KMS-11 (cell line): ENCODE measurements around the gene BAX.
A peak's percentile ranks its signal among the peaks of the same experiment; 100 is the strongest.

Experiments
- H2AFZ ChIP-seq: fragments of 200-600 bp; sonication (generic); 2 replicates; pipeline ENCODE4 v1.6.1; 2016; ENCODE audit warnings: antibody characterized with exemption, mixed run types, low read depth
- H3K27ac ChIP-seq: fragments of 200-600 bp; sonication (generic); 2 replicates; pipeline ENCODE4 v1.6.1; 2016; ENCODE audit warnings: mild to moderate bottlenecking, mixed run types
- H3K27me3 ChIP-seq: fragments of 200-600 bp; sonication (generic); 2 replicates; pipeline ENCODE4 v1.6.1; 2017; ENCODE audit warnings: mild to moderate bottlenecking, low read depth, mixed run types, moderate library complexity; ENCODE audit not compliant: insufficient read depth
- H3K36me3 ChIP-seq: fragments of 200-600 bp; sonication (generic); 2 replicates; pipeline ENCODE4 v1.6.1; 2017; ENCODE audit warnings: mild to moderate bottlenecking, mixed run types; ENCODE audit not compliant: insufficient read depth
- H3K4me1 ChIP-seq: fragments of 200-600 bp; sonication (generic); 2 replicates; pipeline ENCODE4 v1.6.1; 2016; ENCODE audit warnings: mild to moderate bottlenecking, low read depth, mixed run types; ENCODE audit not compliant: poor library complexity, severe bottlenecking
- H3K4me2 ChIP-seq: fragments of 200-600 bp; sonication (generic); 2 replicates; pipeline ENCODE4 v1.7.0; 2016; ENCODE audit warnings: mild to moderate bottlenecking, mixed run types
- H3K4me3 ChIP-seq: fragments of 200-600 bp; sonication (generic); IDR thresholded peaks from 2 replicates; pipeline ENCODE4 v1.6.1; 2017; ENCODE audit warnings: low read depth, low read length, mixed read lengths; ENCODE audit not compliant: insufficient read depth
- H3K79me2 ChIP-seq: fragments of 200-600 bp; sonication (generic); 2 replicates; pipeline ENCODE4 v1.6.1; 2016; ENCODE audit warnings: low read depth, mixed run types; ENCODE audit not compliant: insufficient read depth
- H3K9ac ChIP-seq: fragments of 200-600 bp; sonication (generic); 2 replicates; pipeline ENCODE4 v1.6.1; 2016; ENCODE audit warnings: mild to moderate bottlenecking, mixed run types
- H4K20me1 ChIP-seq: fragments of 200-600 bp; sonication (generic); 2 replicates; pipeline ENCODE4 v1.6.1; 2016; ENCODE audit warnings: mild to moderate bottlenecking, mixed run types; ENCODE audit not compliant: insufficient read depth
- CTCF ChIP-seq: fragments of 200-600 bp; sonication (generic); conservative IDR thresholded peaks from 2 replicates; pipeline ENCODE4 v1.6.1; 2017; ENCODE audit warnings: low read depth, mild to moderate bottlenecking, antibody characterized with exemption, low read length, moderate library complexity, mixed read lengths

Gene BAX

GRCh38 chr19:48950830-48951519 is 3.7 kb upstream of the BAX start:
- H3K36me3 ChIP-seq, result no peaks in the 10 kb centered on the region
- no peak overlapping the region for H3K4me3 ChIP-seq
- no peaks in the 10 kb centered on the region for H4K20me1 ChIP-seq
- no peaks in the 10 kb centered on the region for H3K27me3 ChIP-seq
- H3K4me2 ChIP-seq, result no peak overlapping the region
- H3K79me2 ChIP-seq, result peaks cover 10% of the 10 kb centered on the region; the same call in 1 of the 2 replicates
- no peak for TF ChIP-seq CTCF
- no peak overlapping the region for H3K27ac ChIP-seq
- H3K9ac ChIP-seq, result no peak overlapping the region
- no peak overlapping the region for H2AFZ ChIP-seq
- H3K4me1 ChIP-seq, result peaks cover 11% of the 10 kb centered on the region

DNA sequence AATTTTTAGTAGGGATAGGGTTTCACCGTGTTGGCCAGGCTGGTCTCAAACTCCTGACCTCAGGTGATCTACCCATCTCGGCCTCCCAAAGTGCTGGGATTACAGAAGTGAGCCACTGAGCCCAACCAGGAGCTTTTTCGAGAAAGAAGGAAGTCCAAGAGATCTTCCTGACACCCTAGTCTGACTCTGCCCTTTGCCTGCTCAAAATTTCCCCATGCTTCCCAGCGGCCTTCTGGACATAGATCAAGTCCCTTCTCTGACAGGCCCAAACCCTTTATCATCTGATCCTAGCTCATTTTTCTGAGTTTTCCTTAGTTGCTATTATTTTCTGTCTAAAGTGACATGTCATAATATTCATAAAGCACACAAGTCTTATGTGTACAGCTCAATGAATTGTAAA is 1.5 kb upstream of the BAX start:
- Histone ChIP-seq H3K9ac (no peak overlapping the region), H3K27ac (no peak overlapping the region), H3K4me2 (no peak overlapping the region), H3K4me1 (peaks cover 11% of the 10 kb centered on the region), H2AFZ (no peak overlapping the region), H3K4me3 (no peak overlapping the region), H4K20me1 (no peaks in the 10 kb centered on the region), H3K79me2 (peaks cover 10% of the 10 kb centered on the region; the same call in 1 of the 2 replicates), H3K36me3 (no peaks in the 10 kb centered on the region), H3K27me3 (no peaks in the 10 kb centered on the region)
- TF ChIP-seq CTCF, result no peak

DNA sequence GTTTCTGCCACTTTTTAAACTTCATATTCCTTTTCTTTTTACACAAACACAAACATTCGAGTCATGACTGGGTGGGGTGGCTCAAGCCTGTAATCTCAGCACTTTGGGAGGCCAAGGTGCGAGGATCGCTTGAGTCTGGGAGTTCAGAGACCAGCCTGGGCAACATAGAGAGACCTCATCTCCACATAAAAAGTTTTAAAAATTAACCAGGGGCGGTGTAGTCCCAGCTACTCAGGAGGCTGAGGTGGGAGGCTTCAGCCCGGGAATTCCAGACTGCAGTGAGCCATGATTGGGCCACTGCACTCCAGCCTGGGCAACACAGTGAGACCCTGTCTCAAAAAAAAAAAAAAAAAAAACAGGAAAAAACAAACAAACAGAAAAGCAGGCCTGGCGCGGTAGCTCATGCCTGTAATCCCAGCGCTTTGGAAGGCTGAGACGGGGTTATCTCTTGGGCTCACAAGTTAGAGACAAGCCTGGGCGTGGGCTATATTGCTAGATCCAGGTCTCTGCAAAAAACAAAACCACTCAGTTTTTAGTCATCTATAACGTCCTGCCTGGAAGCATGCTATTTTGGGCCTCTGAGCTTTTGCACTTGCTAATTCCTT is 583 bp upstream of the BAX start:
- Histone ChIP-seq H3K27me3 (no peaks in the 10 kb centered on the region), H4K20me1 (no peaks in the 10 kb centered on the region), H3K79me2 (peaks cover 10% of the 10 kb centered on the region; the same call in 1 of the 2 replicates), H2AFZ (peak overlapping the region; percentile 91), H3K4me2 (peak overlapping the region; percentile 47), H3K4me3 (no peak overlapping the region), H3K9ac (peak overlapping the region; percentile 79; the same call in 1 of the 2 replicates), H3K4me1 (peaks cover 11% of the 10 kb centered on the region), H3K36me3 (no peaks in the 10 kb centered on the region), H3K27ac (no peak overlapping the region; the same call in 1 of the 2 replicates)
- no peak for TF ChIP-seq CTCF

DNA sequence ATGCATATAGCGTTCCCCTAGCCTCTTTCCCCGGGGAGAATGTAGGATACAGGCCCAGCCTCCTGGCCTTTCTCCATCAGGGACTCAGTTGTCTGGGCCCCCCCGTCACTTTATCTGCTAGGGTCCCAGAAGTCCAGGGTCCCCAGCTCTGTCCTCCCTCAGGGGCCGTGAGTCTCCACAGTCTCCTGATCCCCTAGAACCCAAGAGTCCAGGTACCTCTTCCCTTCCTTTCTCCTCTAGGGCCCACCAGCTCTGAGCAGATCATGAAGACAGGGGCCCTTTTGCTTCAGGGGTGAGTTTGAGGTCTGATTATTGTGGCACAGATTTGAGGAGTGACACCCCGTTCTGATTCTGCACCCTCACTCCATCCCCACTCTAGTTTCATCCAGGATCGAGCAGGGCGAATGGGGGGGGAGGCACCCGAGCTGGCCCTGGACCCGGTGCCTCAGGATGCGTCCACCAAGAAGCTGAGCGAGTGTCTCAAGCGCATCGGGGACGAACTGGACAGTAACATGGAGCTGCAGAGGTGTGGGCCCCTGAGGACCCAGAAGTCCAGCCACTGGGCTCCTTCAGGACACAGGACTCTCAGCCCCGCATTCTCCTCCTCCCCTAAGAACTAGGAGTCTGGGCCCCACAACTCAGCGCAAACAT is 758 bp downstream of the BAX start:
- H4K20me1 ChIP-seq, result no peaks in the 10 kb centered on the region
- no peaks in the 10 kb centered on the region for H3K27me3 ChIP-seq
- peak overlapping the region; percentile 91 for H2AFZ ChIP-seq
- H3K36me3 ChIP-seq, result no peaks in the 10 kb centered on the region
- peak overlapping the region; percentile 37; the same call in 1 of the 2 replicates for H3K27ac ChIP-seq
- peaks cover 10% of the 10 kb centered on the region; the same call in 1 of the 2 replicates for H3K79me2 ChIP-seq
- H3K4me2 ChIP-seq, result peak overlapping the region; percentile 72
- TF ChIP-seq CTCF, result no peak
- H3K4me3 ChIP-seq, result no peak overlapping the region
- H3K4me1 ChIP-seq, result peaks cover 11% of the 10 kb centered on the region
- H3K9ac ChIP-seq, result peak overlapping the region; percentile 79
